Type B pancreatic cell (in vitro differentiated cells): ENCODE results near the gene ADA. TPM values are rescaled to one million over a fixed set of nuclear protein-coding genes. Genes with fewer than 3 reads are reported as not detected.
"Not testable (repeated sequence)": the region's sequence is repeated elsewhere in the genome, so short reads cannot be mapped to it uniquely, and the experiment has no call there.

Experiments
- DNase-seq: peaks from one replicate; pipeline ENCODE4 v3.0.0; 2021; ENCODE audit warnings: mixed read lengths; ENCODE audit not compliant: unreplicated experiment; ENCODE audit errors: extremely low spot score
- H3K27ac Mint-ChIP-seq: 2 replicates; pipeline ENCODE4 v1.8.0; 2021; ENCODE audit warnings: mild to moderate bottlenecking, mixed read lengths
- H3K27me3 Mint-ChIP-seq: 2 replicates; pipeline ENCODE4 v1.8.0; 2021; ENCODE audit warnings: mixed read lengths
- H3K36me3 Mint-ChIP-seq: 2 replicates; pipeline ENCODE4 v1.8.0; 2021; ENCODE audit warnings: mixed read lengths
- H3K4me1 Mint-ChIP-seq: one replicate; pipeline ENCODE4 v1.8.0; 2021; ENCODE audit warnings: mixed read lengths; ENCODE audit not compliant: unreplicated experiment
- H3K4me3 Mint-ChIP-seq: 2 replicates; pipeline ENCODE4 v1.8.0; 2021; ENCODE audit warnings: mild to moderate bottlenecking, mixed read lengths
- H3K9me3 Mint-ChIP-seq: 2 replicates; pipeline ENCODE4 v1.8.0; 2021; ENCODE audit warnings: mixed read lengths
- total RNA-seq: library from RNA; stranded (reverse); gene quantifications from 2 replicates; pipeline ENCODE4 v1.2.1, GENCODE V29; 2021; ENCODE audit warnings: low replicate concordance
- TF ChIP-seq, protein P1 (sequence below): fragments of 200-600 bp; sonication (generic); conservative IDR thresholded peaks from 2 replicates; pipeline ENCODE4 v1.5.0; 2021; ENCODE audit warnings: antibody characterized with exemption, mild to moderate bottlenecking

Gene ADA
- total RNA-seq, 1 donor from 2014 or later: 15.1 TPM

DNA sequence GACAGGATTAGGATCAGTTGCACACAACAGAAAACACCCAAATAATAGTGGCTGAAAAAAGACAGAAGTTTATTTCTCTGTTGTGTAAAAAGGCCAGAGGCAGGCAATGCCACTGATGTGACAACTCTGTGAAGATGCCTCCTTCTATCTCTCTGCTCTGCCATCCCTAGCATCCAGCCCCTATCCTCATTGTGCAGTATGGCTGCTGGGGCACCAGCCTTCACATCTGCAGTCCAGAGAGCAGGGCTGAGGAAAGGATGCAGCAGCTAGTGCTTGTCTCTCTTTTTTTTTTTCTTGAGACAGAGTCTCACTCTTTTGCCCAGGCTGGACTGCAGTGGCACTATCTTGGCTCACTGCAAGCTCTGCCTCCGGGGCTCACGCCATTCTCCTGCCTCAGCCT, 6.4 kb upstream of the ADA start:
- Mint-ChIP-seq H3K36me3 (no peaks in the 10 kb centered on the region), H3K27ac (no peak overlapping the region), H3K4me3 (no peak overlapping the region), H3K27me3 (peaks cover 29% of the 10 kb centered on the region), H3K9me3 (no peaks in the 10 kb centered on the region), H3K4me1 (no peaks in the 10 kb centered on the region)
- TF ChIP-seq, protein P1, sequence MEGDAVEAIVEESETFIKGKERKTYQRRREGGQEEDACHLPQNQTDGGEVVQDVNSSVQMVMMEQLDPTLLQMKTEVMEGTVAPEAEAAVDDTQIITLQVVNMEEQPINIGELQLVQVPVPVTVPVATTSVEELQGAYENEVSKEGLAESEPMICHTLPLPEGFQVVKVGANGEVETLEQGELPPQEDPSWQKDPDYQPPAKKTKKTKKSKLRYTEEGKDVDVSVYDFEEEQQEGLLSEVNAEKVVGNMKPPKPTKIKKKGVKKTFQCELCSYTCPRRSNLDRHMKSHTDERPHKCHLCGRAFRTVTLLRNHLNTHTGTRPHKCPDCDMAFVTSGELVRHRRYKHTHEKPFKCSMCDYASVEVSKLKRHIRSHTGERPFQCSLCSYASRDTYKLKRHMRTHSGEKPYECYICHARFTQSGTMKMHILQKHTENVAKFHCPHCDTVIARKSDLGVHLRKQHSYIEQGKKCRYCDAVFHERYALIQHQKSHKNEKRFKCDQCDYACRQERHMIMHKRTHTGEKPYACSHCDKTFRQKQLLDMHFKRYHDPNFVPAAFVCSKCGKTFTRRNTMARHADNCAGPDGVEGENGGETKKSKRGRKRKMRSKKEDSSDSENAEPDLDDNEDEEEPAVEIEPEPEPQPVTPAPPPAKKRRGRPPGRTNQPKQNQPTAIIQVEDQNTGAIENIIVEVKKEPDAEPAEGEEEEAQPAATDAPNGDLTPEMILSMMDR: no peak
- no peak for DNase-seq

DNA sequence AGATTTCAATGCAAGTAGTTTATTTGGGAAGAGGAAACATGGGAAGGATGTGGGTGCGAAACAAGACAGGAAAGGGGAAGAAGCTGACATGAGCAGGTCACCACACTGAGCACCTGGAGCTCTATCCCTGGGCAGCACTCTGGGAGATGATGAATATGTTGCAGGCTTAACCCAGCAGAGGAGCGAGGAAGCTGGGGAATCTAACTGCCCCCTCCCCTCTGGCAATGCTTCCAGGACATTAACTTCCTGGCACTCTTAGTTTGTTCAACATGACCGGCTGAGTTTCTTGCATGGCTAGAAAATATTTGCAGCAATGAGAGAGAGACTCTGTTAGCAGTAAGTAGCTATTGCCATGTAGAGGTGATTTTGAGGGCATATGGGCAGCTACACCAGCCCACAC, 4.9 kb upstream of the ADA start:
- Mint-ChIP-seq H3K9me3 (no peaks in the 10 kb centered on the region), H3K36me3 (no peaks in the 10 kb centered on the region), H3K4me3 (no peak overlapping the region), H3K27ac (no peak overlapping the region), H3K27me3 (peaks cover 34% of the 10 kb centered on the region), H3K4me1 (peaks cover 5% of the 10 kb centered on the region)
- DNase-seq: no peak
- TF ChIP-seq, protein P1: no peak

DNA sequence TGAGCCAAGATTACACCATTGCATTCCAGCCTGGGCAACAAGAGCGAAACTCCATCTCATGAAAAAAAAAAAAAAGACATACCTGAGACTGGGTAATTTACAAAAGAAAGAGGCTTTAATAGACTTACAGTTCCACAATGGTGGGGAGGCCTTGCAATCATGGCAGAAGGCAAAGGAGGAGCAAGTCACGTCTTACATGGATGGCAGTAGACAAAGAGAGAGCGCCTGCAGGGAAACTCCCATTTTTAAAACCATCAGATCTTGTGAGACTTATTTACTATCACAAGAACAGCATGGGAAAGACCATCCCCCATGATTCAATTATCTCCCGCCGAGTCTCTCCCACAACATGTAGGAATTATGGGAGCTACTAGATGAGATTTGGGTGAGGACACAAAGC, 2.7 kb upstream of the ADA start:
- H3K27me3 Mint-ChIP-seq: peaks cover 36% of the 10 kb centered on the region
- H3K4me3 Mint-ChIP-seq, H3K27ac Mint-ChIP-seq, H3K36me3 Mint-ChIP-seq, H3K9me3 Mint-ChIP-seq, DNase-seq, H3K4me1 Mint-ChIP-seq: not testable (repeated sequence)

DNA sequence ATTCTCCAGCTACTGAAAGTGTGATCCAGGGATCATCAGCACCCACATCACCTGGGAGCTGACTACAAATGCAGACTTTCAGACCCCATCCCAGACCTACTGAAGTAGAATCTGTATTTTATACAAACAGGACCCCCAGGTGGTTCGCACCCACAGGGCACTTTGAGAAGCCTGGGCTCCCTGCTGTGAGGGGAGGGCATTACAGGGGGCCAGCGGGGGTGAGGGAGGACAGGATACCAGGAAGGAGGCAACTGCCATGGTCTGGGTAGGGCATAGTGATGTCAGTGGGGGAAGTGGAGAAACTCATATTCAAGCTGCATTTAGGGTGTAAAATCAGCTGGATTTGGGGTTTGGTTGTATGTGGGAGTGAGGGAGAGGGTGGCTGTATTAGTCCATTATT, 2.0 kb upstream of the ADA start:
- Mint-ChIP-seq H3K9me3 (no peaks in the 10 kb centered on the region), H3K4me3 (peak overlapping the region; percentile 26), H3K4me1 (peaks cover 5% of the 10 kb centered on the region), H3K36me3 (no peaks in the 10 kb centered on the region), H3K27ac (no peak overlapping the region), H3K27me3 (peaks cover 35% of the 10 kb centered on the region)
- TF ChIP-seq, protein P1: no peak
- DNase-seq: no peak

DNA sequence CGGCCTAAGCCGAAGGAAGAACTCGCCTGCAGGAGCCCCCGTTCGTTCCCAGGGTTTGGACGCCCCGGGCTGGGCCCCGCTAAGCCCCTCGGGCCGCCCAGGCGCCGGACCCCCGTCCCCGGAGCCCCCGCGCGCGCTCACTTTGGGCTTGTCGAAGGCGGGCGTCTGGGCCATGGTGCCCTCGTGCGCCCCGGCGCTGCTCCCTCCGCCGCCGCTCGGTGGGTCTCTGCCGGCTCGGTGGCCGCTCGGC, 140 bp downstream of the ADA start:
- Mint-ChIP-seq H3K27ac (no peak overlapping the region), H3K9me3 (no peaks in the 10 kb centered on the region), H3K27me3 (peaks cover 32% of the 10 kb centered on the region), H3K4me1 (peaks cover 8% of the 10 kb centered on the region), H3K36me3 (no peaks in the 10 kb centered on the region), H3K4me3 (peak overlapping the region; percentile 86)
- TF ChIP-seq, protein P1: no peak
- DNase-seq: no peak

DNA sequence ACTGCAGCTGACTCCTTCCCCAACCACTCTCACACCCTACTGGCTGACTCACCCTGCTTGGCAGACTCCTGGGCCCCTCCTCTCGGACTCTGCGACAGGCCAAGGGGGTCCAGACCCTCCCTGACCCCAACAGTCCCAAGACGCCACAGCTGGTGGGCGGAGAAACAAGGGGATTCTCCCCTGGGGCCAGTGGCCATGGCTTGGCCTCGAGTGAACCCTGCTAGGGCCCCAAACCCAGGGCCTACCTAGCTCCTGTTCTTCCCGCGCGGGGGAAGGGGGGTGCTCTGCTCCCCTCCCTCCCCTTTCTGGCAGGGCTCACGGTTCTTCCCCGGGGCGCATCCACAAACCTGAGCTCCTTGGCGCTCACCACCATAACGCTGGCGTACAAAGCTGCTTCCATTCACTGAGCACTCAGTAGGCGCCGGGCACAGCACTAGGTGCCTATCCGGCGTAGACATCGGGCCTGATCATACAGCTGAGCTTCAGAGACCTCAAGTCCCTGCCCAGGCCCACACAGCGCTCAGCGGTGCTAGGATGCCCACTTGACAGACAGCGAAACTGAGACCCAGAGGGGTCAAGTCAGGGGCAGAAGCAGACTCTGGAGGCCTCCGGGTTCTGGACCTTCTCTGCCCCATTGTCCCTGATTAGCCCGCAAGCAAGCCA, 597 bp downstream of the ADA start:
- Mint-ChIP-seq H3K36me3 (no peaks in the 10 kb centered on the region), H3K4me3 (peak overlapping the region; percentile 61), H3K27ac (no peak overlapping the region), H3K9me3 (no peaks in the 10 kb centered on the region), H3K27me3 (peaks cover 29% of the 10 kb centered on the region), H3K4me1 (peaks cover 13% of the 10 kb centered on the region)
- TF ChIP-seq, protein P1: no peak
- no peak for DNase-seq
